ENCODE results near the gene LAMA5.

LAMA5 gene

DNA sequence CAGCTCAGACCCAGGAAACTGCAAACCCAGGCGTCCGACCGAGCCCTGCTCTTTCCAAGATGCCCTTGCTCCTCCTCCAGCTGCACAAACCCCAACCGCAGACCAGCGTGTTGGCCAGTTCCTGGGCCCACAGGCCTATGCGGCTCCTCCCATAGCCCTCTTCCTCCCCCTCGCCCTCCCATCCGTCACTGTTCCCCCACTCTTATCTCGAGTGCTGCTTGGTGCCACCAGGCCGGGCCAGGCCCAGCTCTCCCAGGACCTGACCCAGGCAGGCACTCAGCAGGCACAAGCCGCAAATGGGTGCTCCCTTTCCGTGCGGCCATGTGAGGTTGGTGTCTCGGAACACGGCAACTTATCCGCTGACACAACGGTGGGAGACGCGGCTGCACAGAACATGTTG lies 35.8 kb downstream of the LAMA5 start:
- DNase-seq (ENCODE audit: low read depth in 1 of 2, low spot score in 1 of 2), result no peak

DNA sequence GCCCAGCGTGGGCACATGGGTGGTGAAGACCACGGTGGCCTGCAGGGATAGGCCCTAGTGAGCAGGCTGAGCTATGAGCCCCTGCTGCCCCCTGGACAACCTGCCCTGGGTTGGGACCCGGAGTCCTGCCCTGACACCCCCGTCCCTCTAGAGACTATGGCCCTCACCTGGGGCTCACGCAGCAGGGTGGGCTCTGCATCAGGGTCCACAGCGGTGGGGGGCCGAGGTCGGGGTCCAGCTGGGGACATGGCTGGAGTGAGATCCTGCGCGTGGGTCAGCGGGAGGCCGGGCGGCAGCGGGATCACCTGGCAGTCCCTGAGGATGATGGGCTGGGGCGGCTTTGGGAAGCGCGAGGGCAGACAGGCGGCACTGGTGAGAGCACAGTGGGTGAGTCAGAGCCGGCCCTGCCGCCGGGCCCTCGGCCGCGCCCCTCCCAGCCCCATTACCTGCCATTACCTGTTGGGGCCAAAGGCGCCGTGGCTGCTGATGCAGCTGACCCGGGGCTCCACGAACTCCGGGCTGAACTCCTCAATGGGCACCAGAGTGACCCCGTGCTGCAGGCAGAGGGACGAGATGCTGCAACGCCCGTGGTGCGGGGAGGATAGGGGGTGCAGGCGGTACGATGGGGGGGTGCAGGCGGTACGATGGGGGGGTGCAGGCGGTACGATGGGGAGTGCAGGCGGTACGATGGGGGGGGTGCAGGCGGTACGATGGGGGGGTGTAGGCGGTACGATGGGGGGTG lies 36.4 kb downstream of the LAMA5 start:
- DNase-seq (ENCODE audit: low read depth in 1 of 2, low spot score in 1 of 2), result no peak

DNA sequence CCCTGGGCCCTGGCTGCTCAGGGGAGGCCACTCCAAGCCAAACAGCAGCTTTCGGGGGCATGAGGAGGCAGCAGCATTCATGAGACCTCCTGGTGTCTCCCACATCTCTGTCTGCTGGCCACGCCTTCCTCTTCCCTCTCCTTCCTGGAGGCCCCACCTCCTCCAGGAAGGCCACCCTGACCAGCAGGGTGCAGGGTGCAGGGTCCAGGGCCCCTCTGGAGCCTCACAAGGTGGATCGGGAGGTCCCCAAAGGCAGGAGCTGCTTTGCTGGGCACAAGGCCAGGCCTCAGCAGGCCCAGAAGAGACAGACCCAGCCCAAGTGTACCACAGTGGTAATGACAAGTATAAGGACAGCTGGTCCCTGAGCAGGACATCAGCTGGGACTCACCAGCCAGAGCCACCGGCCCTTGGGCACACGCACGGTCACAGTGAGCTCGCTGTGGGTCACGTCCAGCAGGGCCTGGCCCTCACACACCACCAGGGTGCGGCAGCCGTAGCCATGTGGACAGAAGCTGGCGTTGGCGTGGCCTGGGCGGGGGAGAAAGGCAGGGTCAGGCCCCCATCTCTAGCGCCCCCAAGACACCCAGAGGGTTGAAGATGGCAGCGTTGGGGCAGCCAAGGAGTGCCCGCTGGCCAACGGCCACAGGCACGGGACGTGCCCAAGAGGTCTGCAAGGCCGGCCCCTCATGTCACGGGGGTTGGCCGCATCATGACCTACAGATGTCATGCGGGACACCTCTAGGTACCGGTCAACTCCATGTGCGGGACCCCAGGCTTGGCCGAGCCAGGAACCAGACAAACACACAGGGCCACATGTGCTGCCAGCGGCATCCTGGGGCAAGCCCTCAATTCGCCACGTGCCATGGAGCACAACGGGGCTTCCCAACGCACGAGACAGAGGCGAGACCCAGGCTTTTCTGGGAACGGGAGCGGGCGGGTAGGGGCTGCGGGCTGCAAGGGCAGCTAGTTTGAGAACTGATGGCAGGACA lies 37.4 kb downstream of the LAMA5 start:
- DNase-seq (ENCODE audit: low read depth in 1 of 2, low spot score in 1 of 2), result no peak

DNA sequence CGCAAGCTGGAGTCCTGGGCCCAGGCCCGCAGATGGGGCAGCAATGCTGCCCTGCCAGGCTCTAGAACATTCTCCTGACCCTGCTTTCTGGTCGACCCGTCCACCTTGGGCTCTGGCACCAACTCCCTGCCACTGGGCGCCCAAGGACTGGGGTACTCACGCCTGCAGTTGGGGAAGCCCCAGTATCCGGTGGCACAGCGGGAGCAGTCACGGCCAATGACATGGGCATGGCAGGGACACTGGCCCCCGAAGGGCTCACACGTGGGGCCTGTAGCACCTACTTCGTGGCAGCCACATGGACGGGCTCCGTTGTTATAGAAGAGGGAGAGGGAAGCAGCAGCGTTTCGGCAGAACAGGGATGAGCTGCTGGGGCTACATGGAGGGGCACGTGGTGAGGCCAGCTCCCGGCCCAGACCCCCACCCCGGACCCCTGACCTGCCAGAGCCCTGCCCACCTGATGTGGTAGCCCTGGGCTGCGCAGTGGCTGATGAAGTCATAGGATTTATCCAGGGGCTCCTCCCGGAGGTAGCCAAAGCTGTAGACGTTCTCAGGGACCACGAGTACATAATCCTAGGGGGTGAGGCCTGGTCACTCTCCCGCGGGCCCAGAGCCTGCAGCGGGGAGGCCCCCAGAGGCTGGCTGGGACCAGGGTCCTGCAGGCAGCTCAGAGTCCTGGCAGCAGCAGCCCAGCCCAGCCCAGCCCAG lies 38.3 kb downstream of the LAMA5 start:
- DNase-seq (ENCODE audit: low read depth in 1 of 2, low spot score in 1 of 2), result no peak

DNA sequence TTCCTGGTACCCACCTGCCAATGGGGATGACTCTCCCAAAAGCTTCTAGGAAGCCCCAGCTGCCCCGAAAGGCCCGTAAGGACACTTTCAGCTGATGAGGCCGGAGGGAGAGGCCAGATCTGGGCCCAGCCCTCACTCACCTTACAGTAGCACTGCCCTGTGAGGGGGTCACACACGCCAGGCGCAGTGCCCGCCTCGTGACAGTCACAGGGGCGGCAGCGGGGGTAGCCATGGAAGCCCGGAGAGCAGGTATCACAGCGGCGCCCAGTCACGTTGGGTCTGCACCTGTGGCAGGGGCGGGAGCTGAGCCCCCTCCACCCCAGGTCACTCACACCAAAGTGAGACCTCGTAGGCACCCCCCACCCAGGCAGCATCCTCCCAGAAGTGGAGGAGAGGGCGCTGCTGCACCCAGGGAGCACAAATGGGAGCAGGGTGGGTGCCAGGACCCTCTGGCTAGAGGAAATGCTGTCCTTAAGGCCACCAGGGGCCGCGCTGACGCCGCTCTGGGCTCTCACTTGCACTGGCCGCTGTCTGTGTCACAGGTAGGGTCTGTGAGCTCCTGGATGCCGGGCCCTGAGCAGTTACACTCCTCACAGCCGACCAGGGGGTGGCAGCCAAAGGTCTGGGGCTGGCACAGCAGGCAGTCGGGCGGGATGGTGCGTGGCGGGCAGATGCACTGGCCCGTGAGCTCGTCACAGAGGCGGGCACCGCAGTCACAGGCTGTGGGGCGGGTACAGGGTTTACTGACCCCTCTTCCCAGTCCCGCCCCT lies 39.2 kb downstream of the LAMA5 start:
- no peak for DNase-seq (ENCODE audit: low read depth in 1 of 2, low spot score in 1 of 2)

DNA sequence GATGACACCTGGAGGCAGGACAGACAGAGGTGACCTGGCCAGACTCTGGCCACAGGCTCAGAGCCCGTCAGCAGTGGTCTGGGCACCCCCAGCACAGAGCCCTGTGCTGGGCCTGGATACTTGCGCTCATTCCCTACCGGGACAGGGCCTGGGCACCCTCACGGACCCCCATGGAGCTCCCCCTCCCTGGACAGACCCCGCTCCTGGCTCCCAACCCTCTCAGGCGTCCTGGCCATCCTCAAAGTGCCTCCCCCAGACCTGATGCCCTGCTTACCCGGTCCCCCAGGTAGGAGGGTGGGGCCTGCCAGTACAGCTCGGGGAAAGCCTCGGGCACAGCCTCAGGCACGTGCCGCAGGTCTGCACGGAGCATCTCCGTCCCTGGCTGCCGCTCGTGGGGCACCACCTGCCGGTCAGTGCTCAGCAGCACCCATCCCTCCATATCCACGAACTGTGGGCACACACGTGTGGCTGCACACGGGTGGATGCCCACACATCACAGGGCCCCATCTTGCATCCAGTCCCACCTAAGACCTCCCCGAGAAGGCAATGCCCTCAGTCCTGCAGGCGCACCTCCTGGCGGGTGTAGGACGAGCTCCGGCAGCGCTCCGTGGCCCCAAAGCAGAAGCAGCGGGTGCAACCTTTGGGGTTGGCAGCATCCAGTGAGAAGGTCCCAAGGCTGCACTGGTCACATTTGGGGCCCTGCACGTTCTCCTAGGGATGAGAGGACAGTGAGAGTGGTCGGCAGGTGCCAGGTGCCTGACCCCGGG lies 40.0 kb downstream of the LAMA5 start:
- no peak for DNase-seq (ENCODE audit: low read depth in 1 of 2, low spot score in 1 of 2)

DNA sequence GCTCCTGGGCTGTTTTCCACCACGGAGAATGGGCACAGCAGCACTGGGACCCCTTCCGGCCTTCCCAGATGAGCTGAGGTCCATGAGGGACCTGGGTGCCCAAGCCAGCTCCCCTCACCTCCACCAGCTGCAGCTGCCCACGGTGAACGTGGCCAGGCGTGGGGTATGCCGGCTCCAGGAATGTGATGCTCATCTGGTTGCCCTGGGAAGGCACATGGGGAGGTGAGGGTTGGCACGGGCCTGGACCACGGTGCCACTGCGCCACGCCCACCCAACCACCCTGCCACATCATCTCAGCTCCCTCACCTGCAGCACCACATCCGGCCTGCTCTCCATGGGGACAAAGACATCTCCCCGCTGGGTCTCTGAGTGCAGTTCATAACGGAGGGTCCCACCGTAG lies 40.6 kb downstream of the LAMA5 start:
- no peak for DNase-seq (ENCODE audit: low read depth in 1 of 2, low spot score in 1 of 2)

DNA sequence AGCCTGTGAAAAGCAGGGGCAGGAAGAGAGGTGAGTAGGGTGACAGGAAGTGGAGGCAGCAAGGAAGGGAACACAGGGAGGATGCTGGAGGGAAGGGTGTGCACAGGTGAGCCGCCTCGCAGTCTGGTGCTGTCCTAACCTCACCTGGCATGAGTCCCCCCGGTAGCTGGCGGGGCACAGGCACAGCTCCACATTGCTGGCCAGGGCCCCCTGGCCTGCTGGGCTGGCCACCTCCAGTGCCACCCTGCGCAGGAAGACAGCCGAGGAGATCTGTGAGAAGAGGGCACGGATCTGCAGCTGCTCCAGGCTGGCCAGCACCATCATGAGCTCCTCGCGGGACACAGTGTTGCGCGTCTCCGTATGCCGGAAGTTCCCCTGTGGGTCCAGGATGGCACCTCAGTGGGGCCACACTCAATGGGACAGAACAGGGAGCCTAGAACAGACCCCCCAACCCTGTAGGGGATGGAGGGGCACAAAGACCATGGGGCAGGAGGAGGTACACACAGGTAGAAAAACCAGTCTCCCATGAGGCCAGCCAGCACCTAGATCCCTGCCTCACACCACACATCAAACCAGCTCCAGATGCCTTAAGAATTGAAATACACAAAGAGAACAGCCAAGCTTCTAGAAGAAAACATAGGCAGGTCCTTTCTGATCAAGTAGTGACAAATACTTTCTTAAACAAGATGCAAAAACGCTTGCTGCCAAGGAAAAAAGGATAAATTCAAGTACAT lies 41.8 kb downstream of the LAMA5 start:
- DNase-seq (ENCODE audit: low read depth in 1 of 2, low spot score in 1 of 2), result no peak

DNA sequence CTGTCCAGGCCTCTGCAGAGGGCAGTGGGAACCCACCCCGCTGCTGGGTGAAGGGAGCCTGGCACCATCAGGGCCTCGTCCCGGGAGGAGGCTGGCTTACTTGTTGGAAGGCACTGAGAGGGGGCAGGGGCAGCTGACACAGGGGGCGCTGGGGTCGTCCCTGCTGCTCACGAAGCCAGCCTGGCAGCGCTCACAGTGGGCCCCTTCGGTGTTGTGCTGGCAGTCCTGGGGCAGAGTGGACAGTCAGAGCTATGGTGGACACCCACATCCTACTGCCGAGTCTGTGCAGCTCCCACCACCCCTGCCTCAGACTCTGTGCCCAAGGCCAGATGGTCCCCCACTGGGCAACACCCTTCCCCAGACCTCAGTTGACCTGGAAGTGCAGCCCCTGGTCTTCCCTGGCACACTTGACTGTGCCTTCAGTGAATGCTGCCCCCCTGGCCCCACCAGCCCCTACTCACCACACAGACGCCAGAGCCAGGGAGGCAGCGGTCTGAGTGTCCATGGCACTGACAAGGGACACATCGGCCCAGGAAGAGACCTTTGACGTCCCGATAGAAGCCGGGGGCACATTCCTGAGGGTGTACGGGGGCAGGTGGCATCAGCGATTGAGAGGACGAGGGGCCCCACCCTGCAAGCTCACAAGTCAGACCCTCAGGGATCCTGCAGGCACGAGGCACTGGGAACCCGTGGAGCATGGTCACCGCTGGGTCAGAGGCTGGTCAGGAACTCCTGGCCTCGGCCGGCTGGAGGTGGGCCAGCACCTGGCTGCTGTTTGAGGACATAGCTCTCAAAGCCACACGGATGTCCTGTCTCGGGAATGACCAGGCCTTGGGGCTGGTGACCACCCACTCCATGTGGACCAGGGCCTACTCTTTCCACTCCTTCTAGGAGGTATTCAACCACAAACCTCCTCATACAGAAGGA lies 42.9 kb downstream of the LAMA5 start:
- no peak for DNase-seq (ENCODE audit: low read depth in 1 of 2, low spot score in 1 of 2)

DNA sequence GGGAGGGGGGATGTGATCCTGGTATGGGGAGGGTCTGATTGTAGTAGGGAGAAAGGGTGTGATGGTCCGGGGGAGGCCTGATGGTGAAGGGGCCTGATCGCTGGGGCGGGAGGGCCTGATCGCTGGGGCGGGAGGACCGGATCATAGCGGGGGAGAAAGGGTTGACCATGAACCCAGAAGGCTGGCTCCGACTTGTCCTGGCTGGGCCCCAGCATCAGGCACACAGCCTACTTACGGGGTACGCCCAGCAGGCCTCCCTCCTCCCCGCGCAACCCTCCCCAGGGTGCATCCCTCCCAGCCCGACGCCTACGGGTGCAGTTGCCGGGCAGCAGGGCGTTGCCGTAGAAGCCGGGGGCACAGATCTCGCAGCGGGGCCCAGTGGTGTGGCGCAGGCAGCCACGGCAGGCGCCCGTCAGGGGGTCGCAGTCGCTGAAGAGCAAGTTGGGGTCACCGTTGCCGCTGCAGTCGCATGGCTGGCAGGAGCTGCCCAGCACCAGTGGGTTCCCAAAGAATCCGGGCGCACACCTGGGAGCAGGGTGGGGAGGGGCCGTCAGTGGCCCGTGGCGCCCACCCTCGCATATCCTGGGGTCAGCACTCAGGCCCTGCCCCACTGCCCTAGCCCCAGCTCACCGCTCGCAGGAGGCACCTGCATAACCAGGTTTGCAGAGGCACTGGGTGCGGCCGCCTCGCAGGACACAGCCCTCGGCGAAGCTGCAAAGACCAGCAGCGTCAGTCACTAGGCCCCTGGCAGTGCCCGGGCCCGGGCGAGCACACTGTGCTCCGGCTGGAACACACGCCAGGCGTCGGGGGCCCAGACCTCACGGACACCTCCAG lies 43.7 kb downstream of the LAMA5 start:
- DNase-seq (ENCODE audit: low read depth in 1 of 2, low spot score in 1 of 2), result no peak

DNA sequence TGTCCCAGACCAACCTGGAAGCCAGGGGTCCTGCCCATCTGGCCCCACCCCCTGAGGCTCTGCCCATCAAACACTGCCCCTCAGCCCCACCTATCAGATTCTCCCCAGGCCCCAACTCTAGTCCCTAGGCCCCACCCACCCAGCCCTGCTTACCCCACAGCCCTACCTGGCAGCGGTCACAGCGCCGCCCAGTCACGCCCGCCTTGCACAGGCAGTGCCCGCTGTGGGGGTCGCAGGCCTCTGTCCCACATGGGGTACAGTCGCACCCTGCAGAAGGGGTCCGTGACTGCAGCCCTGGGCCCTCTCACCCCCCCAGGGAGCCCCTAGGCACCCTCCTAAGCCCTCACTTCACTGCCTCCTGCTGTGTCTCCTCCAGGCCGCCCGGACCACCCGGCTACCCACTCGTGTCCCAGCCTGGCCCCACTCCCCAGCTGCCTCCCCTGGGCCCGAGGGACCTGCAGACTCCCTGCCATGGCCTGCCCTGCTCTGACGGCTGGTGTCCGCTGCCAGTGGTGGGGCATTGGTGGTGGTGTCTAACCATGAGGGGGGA lies 44.5 kb downstream of the LAMA5 start:
- no peak for DNase-seq (ENCODE audit: low read depth in 1 of 2, low spot score in 1 of 2)

DNA sequence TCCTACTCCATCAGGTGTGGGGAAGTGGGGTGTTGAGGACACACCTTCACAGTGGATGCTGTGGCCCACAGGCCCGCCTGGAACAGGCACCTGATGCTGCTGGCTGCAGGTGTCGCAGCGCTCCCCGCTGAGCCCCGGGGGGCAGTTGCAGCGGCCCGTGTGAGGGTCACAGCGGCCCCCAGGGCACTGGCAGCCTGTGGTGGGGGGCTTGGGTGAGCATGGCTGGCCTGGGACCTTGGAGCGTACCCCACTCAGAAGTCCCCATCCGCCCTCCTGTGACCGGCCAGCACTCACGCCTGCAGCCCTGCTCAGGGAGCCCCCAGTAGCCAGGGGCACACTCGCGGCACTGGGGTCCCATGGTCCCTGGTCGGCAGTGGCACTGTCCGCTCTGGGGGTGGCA lies 45.1 kb downstream of the LAMA5 start:
- DNase-seq (ENCODE audit: low read depth in 1 of 2, low spot score in 1 of 2), result no peak

DNA sequence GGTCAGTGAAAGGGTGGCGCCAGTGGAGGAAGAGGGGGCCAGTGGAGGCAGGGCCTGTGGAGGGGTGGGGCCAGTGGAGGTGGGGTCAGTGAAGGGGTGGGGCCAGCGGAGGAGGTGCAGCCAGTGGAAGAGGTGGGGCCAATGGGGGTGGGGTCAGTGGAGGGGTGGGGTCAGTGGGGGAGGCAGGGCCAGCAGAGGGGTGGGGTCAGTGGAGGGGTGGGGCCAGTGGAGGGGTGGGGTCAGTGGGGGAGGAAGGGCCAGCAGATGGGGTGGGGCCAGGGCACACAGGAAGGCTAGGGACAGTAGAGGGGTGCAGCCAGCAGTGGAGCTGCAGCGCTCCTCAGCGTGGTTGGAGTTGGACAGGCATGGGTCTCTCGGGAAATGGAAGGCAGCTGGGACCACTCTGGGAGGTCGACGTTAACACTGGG lies 45.6 kb downstream of the LAMA5 start:
- no peak for DNase-seq (ENCODE audit: low read depth in 1 of 2, low spot score in 1 of 2)

DNA sequence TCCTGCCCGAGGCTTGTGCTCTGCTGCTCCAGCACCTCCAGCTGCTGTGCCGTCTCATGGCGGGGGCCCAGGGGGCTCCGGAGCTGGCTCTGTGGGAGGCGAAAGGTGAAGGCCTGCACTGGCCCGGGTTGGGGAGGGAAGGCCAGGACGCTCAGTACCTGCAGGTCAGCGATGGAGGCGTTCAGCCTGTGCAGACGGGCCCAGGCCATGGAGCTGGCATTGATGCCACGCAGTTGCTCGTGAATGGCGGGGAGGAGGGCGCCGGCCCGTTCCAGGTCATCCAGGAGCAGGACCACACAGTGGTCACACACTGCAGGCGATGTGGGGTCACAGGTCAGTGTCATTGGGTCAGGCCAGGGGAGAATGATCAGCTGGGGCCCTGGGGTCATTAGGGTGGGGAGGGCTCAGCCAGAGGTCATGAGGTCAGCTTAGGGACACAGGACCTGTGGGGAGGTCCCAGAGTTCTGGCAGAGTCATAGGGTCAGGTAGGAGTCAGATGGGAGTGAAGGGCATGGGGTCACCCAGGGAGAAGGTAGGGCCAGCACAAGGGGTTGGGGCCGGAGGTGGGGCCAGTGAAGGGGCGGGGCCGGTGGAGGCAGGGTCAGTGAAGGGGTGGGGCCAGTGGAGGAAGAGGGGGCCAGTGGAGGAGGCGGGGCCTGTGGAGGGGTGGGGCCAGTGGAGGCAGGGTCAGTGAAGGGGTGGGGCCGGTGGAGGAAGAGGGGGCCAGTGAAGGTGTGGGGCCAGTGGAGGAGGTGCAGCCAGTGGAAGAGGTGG lies 46.3 kb downstream of the LAMA5 start:
- DNase-seq (ENCODE audit: low read depth in 1 of 2, low spot score in 1 of 2), result no peak

DNA sequence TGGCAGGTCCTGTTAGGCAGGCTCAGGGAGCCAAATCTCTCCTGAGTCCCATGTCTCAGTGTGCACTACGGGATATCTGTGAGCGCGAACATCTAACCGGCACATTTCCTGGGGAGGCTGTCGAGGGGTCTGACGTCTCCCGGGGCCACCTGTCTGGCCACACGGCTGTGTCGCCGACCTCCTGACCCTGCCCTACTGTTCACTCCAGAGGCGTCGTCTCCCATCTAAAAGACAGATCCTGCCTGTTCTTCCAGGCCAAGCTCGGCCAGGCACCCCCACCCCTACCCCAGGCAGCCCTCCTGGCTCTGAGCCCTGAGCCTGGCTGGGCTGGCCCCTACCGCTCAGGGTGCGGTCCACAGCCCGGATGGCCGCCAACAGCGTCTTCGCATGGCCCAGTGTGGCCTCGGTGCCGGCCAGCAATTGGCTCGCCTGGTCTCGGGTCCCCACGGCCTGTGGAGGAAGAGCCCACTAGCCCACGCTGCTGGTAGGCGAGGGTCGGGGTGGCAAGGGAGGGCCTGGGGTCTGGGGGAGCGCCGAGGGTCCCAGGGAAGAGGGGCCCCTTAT lies 47.7 kb downstream of the LAMA5 start:
- DNase-seq (ENCODE audit: low read depth in 1 of 2, low spot score in 1 of 2), result no peak
